HG03565 (cell line): Measurements from ENCODE around the gene CECR2.

Experiments used
- ATAC-seq: cut with Tn5 transposase; IDR thresholded peaks from one replicate; pipeline ENCODE4 v1.9.1; 2021; ENCODE audit warnings: mild to moderate bottlenecking, moderate library complexity; ENCODE audit not compliant: unreplicated experiment

CECR2 gene

DNA sequence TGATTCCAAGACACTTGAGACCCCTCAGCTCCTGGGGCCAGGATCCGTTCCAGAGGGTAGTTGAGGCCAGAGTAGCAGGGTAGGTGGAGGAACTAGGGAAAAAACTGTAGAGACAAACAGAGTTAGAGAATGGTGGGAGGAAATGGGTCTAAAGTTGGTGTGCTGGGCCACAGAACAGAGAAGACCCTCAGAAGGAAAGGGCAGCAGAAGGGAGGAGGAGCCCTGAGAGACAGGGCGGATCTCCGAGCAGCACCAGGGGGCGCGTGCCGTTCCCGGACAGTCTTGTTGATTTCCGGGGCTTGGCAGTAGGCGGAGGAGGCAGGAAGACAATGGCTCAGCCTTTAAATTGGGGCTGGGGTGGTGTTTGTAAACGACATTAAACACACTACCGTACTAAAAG is 2.4 kb upstream of the CECR2 start:
- no peak for ATAC-seq

DNA sequence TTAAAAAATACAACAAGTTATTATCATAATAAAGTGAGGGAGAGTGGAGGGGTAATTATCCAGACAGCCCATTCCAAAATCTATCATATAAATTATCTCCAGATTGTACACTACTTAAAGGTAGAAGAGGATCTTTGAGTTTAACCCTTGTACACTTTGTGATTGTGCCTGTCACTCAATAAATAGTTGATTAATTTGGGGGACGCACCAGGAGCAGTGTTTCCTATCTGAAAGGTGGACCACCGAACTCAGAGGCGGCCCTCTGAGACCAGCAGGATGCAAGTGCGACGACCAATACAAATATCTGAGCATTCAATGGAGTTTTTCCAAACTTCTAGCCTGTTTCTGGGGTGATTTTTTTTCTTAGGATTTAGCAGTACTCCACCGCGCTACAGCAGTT is 1.1 kb upstream of the CECR2 start:
- no peak for ATAC-seq

DNA sequence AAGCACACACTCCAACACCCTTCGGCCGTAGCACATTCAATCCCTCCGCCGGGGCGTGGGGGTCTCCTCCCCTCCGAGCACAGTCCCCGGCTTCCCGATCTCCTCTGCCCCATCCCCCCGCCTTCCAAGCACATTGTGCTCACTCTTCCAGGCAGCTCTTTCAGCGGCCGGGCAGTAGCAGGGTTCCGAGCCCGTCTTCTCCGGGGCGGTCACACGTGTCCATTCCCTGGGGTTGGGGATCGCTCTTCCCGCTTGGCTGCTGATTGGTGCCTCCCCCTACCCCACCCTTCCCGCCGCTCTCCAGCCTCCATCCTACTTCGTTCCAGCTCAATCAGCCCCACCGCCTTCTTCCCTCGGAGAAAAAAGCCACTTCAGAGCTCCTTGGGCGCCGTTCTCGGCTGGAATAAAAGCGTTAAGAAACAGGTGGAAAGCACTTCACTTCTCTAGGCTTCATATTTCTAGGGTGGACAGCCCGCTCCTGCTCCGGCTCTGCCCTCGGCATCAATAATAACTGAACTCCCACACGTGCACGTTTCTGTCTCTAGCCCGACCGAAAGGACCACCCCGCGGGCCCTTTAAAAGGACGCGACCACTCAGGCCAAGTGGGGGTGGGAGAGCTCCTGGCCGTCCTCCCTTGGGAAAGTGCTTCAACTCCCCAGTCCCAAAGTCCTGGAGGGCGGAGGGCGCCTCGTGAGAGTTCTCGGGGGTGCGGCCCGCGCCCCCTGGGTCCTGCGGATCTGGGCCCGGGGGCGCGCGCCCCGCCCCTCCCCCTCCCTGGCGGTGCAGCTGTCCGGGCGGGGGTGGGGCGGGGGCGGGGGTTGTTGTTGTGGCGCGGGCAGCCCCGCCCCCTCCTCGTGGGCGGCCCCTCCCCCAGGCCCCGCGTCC is 464 bp upstream of the CECR2 start:
- no peak for ATAC-seq

DNA sequence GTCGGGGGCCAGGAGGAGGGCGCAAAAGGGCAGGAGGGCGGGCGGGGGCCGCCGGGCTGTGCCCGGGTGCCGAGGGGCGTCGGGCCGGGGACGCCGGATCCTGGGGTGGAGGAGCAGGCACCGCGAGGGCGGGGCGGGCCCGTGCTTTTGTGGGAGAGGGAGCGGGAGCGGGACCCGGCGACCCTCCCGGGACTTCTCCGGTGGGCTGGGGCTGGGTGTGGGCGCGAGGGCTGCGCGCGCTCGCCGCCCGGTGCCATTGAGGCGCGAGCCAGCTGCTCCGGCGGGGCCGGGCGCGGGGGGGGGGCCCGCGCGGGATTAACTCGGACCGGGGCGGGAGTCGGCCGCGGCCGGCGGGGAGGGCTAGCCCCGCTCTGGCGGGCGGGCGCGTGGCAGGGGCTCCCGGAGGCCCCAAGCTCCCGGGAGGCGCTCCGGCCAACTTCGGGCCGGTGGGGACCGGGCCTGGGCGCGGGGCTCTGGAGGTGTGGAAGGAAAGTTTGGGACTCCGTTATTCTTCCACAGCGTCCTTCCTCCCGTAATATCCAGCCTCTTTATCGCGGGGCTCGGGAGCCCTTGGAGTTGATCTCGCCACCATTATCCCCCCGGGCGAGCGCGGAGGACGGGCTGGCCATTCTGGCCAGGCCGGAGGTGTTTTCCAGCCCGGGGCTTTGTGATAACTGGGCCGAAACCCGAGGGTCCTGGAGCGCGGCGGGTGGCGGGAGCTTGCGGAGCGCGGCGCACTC is 936 bp downstream of the CECR2 start:
- ATAC-seq = no peak

DNA sequence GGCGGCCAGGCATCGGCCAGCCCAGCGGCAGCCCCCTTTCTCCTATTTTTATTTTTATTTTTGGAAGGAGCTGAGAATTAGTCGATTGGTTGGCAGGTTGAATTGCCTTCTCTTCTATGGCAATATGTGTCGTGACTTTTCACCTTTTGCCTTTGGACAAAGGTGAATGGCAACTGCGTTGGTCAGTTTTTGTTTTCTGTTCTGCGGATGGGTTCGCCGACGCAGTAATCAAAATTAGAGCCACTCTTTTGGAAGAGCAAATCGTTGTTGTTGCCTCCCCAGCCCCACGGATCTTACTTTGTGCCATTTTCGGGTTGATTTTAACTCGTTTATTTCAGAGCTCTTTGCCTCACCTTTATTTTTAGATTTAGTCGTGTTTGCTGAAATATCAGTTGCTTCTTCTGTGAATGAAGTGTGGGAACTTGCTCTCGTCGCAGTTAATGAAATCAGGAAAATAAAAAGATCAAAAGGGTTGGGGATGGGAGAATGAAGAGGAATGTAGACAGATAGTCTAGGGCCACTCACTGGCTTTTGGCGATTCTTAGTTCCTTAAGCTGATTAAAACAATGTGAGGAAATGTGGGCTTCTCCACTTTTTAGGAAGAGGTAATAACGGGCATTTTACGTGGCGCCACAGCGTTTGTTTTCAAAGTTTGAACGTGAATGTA is 1.6 kb downstream of the CECR2 start:
- no peak for ATAC-seq

DNA sequence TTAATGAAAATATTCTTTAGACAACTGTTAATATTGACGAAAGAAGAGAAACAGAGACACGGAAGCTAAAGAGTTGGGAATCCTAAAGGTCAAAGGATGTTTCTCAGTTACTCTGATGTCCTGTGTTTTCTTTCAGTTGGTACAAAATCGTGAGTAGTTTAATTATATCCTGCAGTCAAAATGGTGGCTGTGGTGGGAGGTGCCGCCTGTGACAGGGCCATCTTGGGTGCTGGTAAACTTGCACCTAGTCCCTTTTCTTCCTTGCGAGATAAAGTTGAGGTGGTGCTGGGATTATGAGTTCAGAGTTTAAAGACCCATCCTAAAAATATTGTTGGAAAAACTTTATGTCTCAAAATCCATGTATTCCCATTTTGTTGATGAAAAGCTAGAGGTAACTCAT is 2.2 kb downstream of the CECR2 start:
- ATAC-seq = no peak

DNA sequence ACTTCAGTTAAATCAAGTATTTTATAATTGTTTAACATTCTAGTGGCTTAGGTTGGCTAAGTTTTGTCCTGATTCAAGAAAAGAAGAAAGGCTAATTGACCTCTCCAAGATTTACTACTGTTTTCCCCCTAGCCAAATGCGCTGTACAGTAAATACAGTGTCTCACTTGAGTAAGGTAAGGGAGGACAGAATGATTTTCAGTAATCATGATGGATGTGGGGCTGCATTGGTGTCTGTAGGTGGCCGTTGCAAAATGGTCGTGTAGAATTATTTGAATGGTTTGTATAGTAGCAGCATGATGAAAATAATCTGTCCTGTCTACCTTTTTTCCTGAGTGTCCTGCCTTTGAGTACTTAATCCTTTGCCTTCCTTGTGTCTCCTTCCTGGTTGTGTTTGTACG is 4.6 kb downstream of the CECR2 start:
- no peak for ATAC-seq

DNA sequence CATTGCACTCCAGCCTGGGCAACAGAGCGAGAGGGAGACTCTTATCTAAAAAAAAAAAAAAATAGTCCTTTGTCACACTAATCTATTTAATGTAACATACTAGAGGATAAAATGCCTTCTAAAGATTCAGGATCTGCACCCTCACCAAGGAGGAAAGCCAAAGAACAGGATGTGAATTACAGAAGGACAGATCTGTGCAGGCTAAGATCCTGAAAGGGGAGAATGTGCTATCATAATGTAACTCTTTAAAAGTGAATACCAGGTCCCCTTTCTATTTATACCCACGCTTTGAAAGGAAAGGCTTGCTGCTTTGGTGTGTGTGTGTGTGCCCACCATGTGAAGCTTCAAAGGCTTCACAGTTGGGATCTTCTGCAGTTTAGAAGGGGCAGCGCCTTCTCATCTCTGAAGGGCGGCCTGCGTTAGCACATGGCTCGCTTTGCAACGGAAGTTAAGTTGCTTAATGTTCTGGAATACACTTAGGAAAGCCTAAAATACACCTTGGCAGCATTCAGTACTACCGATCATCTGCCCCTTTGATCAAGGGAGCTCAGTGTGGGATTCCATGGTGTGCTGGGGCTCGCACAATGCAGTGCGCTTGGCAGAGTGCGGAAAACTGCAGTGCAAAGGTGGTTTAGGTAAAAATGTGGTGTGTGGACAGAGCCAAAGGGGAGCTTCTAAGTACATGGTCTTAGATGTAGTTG is 6.8 kb downstream of the CECR2 start:
- no peak for ATAC-seq

DNA sequence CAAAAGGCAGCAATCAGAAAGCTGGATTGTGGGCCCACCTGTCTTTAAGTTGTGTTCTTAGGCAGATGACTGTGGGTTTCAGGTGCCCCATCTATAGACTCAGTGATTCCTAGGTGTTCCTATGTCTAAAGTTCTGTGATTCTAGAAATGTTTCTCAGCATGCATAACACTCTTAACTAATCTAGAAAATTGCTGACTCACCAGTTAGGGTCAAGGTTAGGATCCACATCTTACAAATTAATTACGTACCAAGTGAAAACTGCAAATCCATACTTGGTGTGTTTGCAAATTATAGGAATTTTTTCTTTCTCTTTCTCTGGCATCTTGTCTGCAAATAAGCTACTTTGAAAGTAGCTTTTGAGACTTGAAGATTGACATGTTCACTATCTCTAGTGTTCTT is 7.7 kb downstream of the CECR2 start:
- ATAC-seq = no peak

DNA sequence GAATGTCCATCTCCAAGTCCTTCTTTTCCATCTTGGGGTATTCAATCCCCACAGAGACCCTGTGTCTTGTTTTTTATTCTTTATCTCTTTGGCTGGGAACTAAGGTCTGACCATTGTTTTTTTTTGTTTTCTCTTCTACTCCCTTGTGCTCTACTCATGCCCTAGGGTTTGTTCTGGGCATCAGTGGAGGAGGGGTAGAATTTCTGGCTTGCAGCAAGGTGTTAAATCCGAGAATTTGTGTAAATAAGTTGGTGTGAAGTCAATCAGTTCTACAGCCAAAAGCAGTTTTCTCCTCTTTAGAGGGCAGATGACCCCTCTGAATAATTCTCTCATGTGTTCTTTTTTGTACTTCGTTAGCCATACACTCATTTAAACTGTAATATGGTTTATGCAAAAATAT is 10.7 kb downstream of the CECR2 start:
- ATAC-seq = no peak

DNA sequence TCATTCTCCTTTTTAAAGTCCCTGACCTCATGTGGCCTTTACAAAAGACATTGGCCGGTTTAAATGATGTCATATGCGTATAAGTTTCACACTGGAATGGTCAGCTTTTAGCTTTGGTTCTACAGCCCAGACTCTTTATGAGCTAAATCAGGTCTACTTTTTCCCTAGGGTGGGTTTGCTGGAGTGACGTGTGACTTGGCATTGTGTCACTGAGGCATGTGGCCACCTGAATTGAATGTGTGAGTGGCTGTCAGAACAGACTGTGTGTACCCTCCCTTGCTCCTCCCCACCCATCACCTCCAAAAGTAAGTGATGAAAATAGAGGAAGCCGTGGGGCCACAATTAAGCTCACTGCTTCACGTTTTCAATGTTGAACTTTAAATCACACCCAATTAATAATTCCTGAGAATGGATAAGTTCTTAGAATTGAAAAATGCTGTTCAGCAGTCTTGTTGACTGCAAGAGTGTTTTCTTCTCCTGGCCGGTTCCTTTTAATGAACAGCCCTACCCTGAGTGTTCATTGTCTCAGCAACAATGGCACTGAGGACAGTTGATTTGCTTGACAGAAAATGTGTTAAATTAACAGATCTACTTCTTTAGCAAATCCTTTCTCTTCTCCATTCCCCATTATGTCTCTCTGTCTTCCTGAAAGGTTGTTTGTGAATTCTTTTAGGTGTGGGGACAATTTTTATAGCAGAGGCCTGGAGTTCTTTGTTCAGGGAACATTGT is 11.3 kb downstream of the CECR2 start:
- ATAC-seq = no peak

DNA sequence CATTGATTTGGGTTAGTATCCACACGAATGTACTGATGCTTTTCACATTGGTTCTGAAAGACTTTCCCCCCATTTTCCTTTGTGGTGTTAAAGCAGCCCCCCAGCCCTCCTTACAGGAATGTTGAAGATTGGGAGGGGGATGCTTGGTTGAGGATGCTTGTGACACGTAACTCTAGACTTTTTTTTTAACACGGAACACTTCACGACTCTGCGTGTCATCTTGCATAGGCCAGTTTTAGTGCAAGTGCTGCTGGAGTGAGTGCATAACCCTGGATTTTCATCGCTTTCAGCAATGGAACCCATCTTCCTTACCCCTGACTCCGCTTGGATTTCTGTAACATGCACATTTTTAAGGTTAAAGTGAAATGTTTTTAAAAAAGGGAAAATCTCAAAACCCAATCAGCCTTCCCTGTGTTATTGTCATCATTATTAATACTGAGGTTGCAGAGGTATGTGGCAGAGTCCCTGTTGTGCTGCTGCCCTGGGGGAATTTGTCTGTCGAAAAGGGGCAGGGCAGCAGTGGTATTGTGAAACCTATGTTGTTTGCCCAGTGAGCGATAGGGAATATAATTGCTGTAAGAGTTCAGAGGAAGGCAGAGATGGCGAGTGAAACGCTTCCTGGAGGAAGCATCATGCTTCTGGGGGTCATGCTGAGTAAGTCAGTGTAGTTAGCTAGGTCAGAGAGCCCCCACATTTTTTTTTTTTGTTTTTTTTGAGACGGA is 12.1 kb downstream of the CECR2 start:
- no peak for ATAC-seq

DNA sequence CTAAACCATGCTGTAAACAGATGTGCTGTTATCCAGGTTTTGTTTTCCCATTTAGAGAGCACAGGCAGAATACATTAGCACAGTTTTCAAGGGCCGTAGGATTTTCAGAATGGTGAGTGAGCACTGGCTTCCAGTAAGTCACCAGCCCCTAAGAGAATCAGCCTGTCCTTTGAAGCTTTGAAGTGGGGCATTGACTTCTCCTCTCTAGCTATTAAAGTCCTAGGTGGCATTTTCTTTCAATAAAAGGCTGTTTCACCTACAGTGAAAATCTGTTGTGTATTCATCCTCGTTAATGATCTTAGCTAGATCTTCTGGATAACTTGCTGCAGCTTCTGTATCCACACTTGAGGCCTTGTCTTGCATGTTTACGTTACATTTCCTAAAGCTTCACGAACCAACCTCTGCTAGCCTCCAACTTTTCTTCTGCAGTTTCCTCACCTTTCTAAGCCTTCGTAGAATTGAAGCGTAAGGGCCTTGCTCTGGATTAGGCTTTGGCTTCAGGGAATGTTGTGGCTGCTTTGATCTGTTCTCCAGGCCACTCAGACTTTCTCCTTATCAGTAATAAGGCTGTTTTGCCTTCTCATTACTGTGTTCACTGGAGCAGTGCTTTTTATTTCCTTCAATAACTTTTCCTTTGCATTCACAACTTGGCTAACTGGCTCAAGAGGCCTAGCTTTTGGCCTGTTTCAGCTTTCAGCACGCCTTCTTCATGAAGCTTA is 15.5 kb downstream of the CECR2 start:
- no peak for ATAC-seq

DNA sequence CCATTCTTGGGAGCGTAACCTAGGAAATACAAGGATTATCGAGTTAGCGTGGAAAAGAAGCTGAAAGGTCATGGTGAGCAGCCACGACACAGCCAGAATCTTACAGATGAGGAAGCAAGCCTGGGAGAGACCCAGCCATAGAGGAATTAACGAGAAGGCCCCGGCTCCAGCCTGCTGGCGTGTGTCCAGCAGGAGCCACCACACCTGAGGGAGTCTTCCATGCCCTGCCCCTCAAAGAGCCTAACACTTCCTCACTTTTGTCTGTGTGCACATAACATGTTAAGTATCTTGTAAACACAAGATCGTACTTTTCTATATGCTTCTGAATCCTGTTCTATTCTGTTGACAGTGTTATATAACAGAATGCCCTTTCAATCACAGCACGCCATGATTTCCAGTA is 18.1 kb downstream of the CECR2 start:
- no peak for ATAC-seq

DNA sequence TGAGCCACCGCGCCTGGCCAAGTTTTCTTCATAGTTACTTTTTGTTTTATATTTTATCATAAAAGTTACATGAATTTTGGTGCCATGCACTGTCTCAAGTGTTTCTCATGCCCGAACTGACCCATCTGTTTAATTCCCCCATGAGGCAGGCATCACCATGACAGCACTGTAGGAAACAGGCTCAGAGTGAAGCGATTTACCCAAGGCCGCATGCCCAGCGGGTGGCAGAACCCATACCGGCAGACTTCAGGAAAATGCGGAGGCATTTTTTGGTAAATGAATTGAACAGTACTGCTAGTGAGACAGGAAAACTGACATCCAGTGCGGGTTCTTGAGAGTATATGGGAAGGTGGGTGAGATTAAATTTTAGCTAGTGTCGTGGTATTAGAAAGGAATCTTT is 19.0 kb downstream of the CECR2 start:
- ATAC-seq = no peak

DNA sequence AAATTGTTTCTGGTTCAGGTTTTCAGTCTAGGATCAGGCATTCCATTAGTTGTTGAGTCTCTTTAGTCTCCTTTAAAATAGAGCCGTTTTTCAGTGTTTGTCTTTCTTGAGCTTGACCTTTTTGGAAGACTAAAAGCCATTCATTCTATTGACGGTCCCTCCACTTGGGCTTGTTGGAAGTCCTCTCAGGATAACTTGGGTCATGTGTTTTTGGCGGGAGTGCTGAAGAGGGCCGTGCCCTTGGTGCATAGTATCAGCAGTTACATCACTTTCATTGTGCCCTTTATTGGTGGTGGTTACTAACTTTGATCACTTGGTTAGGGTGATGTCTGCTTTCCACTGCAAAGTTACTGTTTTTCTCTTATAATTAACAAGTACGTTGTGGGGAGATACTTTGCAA is 20.8 kb downstream of the CECR2 start:
- ATAC-seq = no peak

DNA sequence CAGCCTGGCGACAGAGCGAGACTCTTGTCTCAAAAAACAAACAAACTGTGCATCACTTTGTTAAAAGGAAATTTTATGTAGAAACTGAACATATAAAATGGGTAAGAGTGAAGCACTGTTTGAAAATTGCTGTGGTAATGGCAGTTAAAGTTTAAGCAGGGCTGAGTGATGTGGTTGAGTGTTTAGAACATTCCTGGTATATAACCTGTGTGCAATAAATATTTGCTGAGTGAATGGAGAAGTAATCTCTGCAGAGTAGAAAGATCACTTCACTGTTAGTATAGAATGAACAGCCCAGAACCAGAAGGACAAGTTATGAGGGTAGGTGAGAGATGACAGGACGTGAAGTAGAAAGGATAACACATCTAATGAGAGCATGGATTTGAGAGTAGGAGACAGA is 27.3 kb downstream of the CECR2 start:
- no peak for ATAC-seq

DNA sequence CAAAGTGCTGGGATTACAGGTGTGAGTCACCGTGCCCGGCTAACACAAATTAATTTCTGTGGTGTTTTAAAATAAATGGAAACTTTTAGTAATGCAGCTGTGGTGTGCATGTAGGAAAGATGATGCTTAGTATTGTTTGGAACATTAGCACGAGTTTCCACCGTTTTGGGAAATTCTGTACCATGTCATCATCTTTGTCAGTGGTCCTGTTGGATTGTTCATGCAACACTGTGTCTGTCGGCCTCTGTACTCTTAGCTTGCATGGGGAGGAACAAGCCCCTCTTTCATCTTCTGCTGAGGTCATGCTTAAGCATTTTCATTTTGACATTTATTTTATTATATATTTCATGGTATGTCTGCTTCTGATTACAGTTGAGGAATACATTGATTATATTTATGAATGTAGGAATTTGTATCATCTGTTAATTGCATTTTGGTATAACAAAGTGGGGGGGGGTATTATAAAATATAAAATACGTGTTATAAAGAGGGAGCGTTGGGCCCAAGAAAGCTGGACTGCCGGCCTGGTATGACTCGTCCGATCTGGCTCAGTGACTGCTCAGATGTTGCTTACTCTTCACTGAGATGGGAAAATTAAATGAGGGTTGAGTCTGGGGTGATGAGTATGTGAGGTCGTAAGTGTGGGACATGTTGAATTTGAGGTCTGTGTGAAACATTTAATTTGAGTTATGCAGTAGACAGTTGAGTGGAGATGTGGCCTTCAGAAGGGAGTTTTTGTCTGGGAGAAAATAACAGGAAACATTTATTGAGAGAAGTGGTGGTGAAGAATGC is 28.7 kb downstream of the CECR2 start:
- ATAC-seq = no peak

DNA sequence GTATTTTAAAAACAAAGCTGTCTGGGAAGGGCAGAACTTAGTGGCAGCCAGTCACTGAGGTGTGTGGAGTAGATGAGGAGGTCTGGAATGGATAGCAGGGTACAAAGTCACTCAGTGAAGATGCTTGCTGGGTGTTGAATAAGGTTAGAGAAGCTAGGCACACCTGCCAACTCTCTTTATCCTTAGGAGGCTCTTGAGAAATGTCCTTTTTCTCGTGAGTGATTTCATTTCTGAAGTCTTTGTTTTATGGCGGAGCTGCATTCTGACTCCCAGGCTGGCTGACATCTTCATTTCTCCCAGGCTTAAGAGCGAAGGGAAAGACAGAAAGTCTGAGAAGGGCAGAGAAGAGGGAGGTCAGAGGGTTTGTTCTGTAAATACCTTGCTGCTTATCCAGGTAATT is 31.0 kb downstream of the CECR2 start:
- no peak for ATAC-seq
